ENCODE results near the gene C1RL. TPM values are rescaled to one million over a fixed set of nuclear protein-coding genes. Genes with fewer than 3 reads are reported as not detected.

Gene C1RL
- total and polyA plus RNA-seq, 2 of the 4 experiments (the other 2 are of a cell fraction) = 9.1 to 12.3 TPM

DNA sequence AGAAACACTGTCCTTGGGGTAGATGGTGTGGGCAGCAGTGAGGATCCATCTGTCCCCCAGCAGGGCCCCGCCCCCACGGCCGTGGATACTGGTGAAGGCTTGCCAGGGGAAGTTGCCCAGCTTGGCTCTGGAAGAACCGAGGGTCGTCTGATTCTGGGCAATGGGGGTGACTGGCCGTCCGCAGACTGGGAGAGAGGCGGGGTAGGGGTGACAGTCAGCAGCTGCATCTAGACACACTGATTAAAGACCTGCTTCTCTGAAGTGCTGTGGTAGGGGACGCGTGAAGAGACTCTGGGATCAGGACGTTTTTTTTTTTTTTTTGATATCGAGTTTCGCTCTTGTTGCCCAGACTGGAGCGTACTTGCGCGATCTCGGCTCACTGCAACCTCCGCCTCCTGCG is 12.0 kb downstream of the C1RL start:
- H3K4me2 ChIP-seq (ENCODE audit: low read depth, low read length) = no peak overlapping the region
- no peak overlapping the region for H3K18ac ChIP-seq (ENCODE audit: low read depth, low read length)
- TF ChIP-seq CHD1 (IDR thresholded peaks at IDR 0.05; ENCODE audit: low read depth, low read length) (no peak), RFX5 (IDR thresholded peaks at IDR 0.05; ENCODE audit: low read depth, low read length) (no peak)
- TF ChIP-seq, protein P1, sequence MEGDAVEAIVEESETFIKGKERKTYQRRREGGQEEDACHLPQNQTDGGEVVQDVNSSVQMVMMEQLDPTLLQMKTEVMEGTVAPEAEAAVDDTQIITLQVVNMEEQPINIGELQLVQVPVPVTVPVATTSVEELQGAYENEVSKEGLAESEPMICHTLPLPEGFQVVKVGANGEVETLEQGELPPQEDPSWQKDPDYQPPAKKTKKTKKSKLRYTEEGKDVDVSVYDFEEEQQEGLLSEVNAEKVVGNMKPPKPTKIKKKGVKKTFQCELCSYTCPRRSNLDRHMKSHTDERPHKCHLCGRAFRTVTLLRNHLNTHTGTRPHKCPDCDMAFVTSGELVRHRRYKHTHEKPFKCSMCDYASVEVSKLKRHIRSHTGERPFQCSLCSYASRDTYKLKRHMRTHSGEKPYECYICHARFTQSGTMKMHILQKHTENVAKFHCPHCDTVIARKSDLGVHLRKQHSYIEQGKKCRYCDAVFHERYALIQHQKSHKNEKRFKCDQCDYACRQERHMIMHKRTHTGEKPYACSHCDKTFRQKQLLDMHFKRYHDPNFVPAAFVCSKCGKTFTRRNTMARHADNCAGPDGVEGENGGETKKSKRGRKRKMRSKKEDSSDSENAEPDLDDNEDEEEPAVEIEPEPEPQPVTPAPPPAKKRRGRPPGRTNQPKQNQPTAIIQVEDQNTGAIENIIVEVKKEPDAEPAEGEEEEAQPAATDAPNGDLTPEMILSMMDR (conservative IDR thresholded peaks at IDR 0.05; ENCODE audit: low read depth, low read length) = no peak
- H3K56ac ChIP-seq (ENCODE audit: extremely low read depth, insufficient read depth, low read length) = no peak overlapping the region
- peak overlapping the region; percentile 73 for H2AFZ ChIP-seq (replicated peaks; ENCODE audit: low read length, poor library complexity)
- POLR2A ChIA-PET (ENCODE audit: unreplicated experiment) = no interaction called here
- no peak overlapping the region for H3K23ac ChIP-seq (ENCODE audit: low read depth, low read length)
- H3K9ac ChIP-seq (ENCODE audit: low read depth, low read length) = no peak overlapping the region
- H3K4me1 ChIP-seq (ENCODE audit: control insufficient read depth, insufficient read depth, low read length) = peaks cover 12% of the 10 kb centered on the region
- in situ Hi-C loops (cut with MboI; ENCODE audit: low sequenced_read_pairs) (no loop called here), dilution Hi-C loops (cut with HindIII; ENCODE audit: low sequenced_read_pairs, unreplicated experiment) (no loop called here), intact Hi-C loops (cut with micrococcal nuclease) (no loop called here)
- H2AK9ac ChIP-seq (replicated peaks; ENCODE audit: low read depth, low read length, poor library complexity) = peak overlapping the region; percentile 65
- H4K20me1 ChIP-seq (ENCODE audit: insufficient read depth, low read length) = no peaks in the 10 kb centered on the region
- no peak for ATAC-seq (ENCODE audit: low read depth)
- no peaks in the 10 kb centered on the region for H3K27me3 ChIP-seq (ENCODE audit: control insufficient read depth, insufficient read depth, low read length)
- no peak overlapping the region for H3K14ac ChIP-seq (replicated peaks; ENCODE audit: low read depth, low read length)
- H2BK120ac ChIP-seq (ENCODE audit: low read depth, low read length) = no peak overlapping the region
- no peak overlapping the region for H4K91ac ChIP-seq (ENCODE audit: insufficient read depth, low read depth, low read length)
- H4K5ac ChIP-seq (ENCODE audit: low read depth, low read length) = no peak overlapping the region
- H3K4me3 ChIP-seq (ENCODE audit: insufficient read depth, low read depth, low read length) = no peak overlapping the region
- CTCF ChIA-PET = no interaction called here
- TSS peak; percentile 9 for BruUV-seq (replicated peaks)
- peaks cover 3 to 5% of the 10 kb centered on the region in 2 experiments for H3K79me1 ChIP-seq (ENCODE audit: low read depth in 1 of 2, low read length in 2 of 2)
- H3K27ac ChIP-seq (ENCODE audit: insufficient read depth, low read length) = no peak overlapping the region
- H2BK5ac ChIP-seq (ENCODE audit: low read depth, low read length, poor library complexity, severe bottlenecking) = no peak overlapping the region
- peaks cover 8% of the 10 kb centered on the region for H3K9me1 ChIP-seq (ENCODE audit: insufficient read depth, low read length)
- no peak overlapping the region for H3K4ac ChIP-seq (ENCODE audit: low read depth, low read length)
- peaks cover 13% of the 10 kb centered on the region for H3K36me3 ChIP-seq (ENCODE audit: control insufficient read depth, insufficient read depth, low read length)
- no peak for DNase-seq
- H2BK20ac ChIP-seq (ENCODE audit: low read depth, low read length) = no peak overlapping the region
- 80% methylated on average over 13 of the region's 19 CpGs; no CpG with 5 or more reads in 1 of the 2 experiments for WGBS, 2 experiments (ENCODE audit: extremely low coverage in 2 of 2, insufficient read length in 1 of 2)
- H4K8ac ChIP-seq (ENCODE audit: low read depth in 2 of 2, low read length in 2 of 2) = no peak overlapping the region
- no peak overlapping the region for H2AK5ac ChIP-seq (ENCODE audit: low read depth, low read length)
- no peaks in the 10 kb centered on the region for H3K9me3 ChIP-seq (ENCODE audit: control insufficient read depth, insufficient read depth, low read length)
- H2BK15ac ChIP-seq (ENCODE audit: low read depth, low read length) = no peak overlapping the region

All from IMR-90 (cell line).